DMS153 treated with DMSO at 0.1 percent for 48 hours (cell line): ENCODE results near the gene STN1.
"Not testable (repeated sequence)": the region's sequence is repeated elsewhere in the genome, so short reads cannot be mapped to it uniquely, and the experiment has no call there.

Source experiments
- DNase-seq: peaks from one replicate; lab custom pipeline; 2025; ENCODE audit not compliant: unreplicated experiment; lab: John Stamatoyannopoulos, UW

STN1 gene

DNA sequence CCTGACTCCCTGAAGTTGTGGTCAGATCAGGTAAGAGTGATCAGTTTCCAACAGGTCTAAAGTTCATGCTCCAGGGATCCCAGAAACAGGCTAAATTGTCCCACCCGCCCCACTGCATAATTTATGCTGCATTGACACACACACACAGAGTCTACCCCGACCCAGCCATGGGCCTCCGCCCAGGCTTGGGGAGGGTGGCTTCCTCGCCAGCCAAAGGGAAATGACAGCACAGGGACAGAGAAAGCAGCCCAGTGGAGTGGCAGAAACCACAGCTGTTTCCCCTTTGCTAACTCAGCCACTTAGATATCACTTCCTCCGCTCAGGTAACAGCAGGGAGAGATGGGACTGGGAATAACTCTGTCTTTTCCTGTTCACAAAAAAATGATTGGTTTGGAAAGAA lies 72.0 kb downstream of the STN1 start:
- DNase-seq, result no peak

DNA sequence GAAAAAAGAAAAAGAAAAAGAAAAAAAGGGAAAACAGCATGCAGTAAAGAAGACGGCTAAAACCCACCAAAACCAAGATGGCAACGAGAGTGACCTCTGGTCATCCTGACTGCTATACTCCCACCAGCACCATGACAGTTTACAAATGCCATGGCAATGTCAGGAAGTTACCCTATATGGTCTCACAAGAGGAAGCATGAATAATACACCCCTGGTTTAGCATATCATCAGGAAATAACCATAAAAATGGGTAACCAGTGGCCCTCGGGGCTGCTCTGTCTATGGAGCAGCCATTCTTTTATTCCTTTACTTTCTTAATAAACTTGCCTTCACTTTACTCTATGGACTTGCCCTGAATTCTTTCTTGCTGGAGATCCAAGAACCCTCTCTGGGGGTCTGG lies 72.6 kb downstream of the STN1 start:
- DNase-seq, result not testable (repeated sequence)

DNA sequence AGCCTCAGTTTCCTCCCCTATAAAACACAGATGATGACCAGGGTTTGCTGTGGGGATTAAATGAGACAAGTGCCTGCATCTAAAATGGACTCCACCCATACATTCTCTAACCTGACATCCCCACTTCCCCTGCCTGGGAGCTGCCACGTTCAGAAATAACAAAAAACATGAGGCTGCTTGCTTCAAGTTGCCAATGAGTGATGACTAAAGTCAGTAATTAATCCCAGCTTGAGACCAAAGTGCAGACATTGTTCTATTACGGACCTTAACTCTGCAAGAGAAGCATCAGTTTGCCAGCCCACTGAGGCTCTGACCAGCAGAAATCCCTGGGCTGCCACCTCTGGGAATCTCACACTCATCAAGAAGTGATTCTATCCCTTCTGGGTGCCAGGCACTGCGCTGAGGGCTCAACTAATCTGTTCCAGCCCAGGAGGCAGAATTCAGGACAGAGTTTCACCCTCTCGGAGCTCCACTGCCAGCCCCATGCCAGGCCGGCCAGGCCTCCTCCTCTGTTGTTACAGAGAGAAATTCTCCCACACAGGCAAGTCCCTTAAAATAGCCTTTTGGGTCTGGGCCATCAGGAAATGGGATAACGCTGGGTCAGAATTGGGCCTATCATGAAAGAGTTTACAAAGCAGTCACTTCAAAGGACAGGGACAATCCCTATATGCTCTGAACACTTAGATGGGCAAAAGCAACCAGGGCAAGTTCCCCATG lies 74.0 kb downstream of the STN1 start:
- no peak for DNase-seq

DNA sequence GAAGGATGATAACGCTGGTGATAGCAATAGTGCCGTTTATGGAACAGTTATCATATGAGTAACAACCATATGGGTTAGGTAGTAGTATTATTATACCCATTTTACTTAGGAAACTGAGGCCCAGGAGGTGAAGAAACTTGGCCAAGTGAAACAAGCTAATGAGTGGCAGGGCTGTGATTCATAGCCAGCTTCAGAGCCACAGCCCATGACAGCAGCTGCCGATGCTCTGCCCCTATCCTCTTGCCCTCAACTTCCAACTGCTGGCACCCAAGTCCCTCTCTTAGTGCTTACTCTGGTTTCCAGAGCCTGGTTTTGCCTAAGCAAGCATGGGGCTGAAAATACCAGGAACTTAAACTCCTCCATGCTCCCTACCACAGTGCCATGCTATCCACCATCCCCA lies 74.9 kb downstream of the STN1 start:
- DNase-seq, result no peak

DNA sequence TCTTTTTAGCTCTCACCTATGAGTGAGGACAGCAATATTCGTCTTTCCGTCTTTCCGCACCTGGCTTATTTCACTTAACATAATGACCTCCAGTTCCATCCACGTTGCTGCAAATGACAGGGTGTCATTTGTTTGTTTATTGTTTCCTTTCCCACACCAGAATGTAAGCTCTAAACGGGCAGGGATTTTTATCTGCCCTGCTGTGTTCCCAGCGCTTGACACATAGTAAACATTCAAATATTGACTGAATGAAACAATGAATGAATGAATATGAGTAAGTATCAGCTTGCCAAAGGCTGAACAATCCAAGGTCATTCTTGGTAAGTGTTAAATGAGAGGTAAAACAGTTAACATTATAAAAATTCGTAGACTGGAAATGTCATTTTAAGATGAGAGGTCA lies 75.4 kb downstream of the STN1 start:
- DNase-seq, result no peak

DNA sequence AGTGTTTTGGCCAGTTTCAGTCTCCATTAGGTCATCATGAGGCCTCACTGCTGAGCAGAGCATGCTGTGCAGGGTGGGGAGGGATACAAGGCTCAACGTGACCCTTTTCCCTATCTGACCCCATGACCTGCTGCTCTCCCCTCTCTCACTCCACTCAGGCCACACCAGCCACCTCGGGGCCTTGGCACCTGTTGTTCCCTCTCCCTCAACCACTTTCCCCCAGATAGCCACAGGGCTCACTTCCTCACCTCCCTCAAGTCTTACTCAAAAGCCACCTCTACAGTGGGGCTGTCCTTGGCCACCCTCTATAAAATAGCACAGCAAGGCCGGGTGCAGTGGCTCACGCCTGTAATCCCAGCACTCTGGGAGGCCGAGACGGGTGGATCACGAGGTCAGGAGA lies 76.5 kb downstream of the STN1 start:
- no peak for DNase-seq

DNA sequence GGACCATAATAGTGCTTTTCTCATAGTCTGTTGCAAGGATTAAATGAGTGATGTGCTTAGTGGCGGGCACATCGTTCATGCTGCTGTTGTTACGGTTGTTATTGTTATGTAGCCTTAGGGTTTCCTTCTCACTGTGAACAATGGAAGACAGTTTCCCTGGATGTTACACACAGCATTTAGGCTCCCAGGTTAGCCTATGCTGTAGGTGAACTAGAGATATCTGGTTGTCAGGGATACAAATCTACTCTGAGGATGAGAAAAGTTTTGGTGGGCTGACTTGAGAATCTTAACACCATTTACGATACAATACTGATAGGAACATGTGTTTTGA lies 77.3 kb downstream of the STN1 start:
- DNase-seq, result no peak

DNA sequence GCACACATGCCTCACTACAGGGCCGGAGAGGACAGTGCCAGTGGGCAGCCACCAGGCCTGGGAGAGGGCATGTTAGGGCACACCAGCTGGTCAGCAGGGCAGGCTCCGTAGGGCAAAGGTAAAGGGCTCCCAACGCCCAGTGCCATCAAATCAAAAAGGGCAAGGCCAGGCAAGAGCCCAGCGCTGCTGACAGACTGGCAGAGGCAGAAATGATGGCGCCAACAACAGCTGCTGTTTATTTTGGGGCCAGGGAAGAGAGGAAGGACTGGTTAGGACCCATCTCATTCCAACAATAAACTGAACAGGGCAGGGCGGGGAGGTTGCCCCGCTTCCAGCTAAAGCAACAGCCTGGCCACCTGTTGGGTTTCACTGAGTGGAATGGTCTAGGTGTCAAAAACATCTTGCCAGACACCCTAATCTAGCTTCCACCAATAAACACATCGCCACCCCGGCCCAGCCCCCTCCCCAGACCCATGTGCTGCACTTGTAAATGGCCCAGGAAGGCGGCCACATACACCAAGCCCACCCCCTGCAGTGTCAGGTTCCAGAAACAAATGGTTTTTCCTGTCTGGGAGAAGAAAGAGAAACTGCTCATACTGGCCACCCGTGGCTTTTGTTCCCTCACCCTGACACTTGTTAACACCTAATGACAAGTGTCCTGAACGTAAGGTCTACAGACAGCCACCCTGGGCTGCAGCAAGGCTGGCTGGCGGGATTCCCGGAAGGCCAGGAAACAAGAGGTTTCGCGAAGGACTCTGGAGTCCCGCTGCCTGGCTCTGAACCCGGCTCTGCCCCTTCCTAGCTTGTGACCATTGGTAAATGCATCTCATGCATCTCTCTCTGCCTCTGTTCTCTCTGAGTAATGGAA lies 77.9 kb downstream of the STN1 start:
- peak; percentile 65 for DNase-seq

DNA sequence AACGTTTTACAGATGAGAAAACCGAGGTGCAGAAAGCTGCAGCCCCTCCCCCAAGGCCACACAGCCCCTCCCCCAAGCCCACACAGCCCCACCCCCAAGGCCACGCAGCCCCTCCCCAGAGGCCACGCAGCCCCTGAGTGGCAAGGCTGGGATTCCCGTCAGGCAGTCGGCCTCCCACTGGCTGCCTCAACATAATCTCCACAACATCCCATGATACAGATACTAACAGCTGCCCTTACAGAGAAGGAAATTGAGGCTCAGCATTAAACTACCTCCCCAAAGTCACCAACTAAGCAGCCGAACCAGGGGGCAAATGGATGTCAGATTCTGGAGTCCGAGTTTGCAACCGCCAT lies 78.5 kb downstream of the STN1 start:
- no peak for DNase-seq

DNA sequence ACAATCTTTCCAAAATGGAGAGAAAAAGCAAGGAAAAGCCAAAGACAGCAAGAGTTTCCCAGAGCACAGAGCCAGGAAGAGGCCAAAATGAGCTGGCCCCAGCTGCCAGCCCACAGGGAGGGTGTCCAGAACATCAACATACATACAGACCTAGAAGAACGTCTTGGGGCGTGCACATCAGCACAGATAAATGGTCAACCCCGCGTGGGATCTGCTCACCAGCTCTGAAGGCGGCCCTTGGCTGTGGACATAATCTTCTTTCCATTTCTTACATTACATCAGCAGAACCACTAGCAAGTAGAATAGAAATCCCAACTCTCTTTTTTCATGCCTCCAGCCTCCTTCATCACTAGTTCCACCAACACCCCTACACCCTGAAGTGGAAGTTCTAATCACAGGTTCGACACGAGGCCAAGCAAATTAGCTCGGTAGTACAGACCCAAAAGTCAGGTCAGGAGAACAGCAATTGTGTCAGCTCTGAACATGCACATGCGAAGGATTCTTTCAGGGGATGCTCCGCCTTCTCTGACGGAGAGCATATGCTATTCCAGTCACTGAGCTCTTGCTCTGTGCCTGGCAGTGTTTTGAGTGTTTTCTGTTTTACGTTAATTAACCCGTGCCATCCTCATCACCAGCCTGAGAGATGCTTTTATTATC lies 79.0 kb downstream of the STN1 start:
- DNase-seq, result no peak

DNA sequence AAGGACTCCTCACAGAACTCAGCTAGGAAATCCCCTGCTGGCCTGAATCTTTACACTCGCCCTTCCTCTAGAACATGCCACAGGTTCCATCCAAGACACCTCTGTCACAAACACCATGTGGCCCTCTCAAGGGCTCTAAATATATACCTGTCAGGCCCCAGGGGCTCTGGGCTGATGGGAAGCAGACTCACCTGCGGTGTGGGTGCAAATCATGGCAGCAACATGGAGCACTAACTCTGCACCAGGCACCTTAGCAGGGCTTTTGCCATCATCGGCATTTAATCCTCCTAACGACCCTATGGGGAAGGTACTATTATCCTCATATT lies 80.0 kb downstream of the STN1 start:
- DNase-seq, result no peak

DNA sequence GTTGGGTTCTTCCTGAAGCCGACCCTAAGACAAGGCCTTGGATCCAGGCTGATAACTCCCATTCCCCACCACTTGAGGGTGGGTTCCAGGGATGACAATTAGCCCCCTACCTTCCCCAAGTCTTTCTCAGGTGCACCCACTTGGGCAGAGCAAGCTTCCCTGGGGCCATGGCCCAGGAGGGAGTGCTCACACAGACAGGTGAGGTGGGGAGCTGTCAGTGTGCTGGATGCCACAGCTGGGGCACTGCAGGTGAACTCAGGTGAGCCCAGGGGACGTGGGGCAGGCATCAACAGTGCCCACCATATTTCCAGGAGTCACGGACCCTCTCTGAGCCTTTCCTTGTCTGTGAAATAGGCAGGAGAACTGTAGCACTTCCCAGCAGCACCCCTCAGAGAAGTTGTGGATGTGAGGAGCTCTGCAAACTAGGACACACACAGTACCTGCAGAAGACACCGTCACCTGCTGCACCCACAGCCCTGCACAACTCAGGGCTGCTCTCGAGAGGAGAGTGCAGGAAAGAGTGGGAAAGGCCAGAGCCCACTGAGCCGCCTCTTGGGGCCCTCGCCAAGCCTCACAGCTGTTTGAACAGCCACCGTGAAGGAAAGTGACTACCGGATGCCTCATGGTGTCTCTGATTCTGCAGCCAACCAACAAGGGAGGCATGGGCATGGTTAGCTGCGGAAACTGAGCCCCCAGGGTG lies 80.5 kb downstream of the STN1 start:
- no peak for DNase-seq

DNA sequence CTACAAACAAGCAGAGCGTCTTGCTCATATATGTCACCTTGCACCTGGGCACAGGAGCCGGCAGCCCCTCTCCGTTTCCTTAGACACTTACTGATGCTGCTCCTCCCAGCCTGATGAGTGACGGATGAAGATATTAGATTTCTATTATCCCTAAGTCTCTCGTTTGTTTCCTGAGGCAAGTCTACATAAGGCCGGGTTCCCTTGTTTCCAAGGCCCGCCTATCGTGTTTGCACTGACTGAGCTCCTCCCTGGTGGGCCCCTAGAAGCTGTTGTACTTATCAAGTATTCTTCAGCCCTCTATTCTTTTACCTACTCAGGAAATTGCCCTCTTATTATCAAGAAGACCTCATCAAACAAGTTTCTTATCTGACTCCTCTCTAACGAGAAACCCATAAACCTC lies 81.1 kb downstream of the STN1 start:
- DNase-seq, result no peak

DNA sequence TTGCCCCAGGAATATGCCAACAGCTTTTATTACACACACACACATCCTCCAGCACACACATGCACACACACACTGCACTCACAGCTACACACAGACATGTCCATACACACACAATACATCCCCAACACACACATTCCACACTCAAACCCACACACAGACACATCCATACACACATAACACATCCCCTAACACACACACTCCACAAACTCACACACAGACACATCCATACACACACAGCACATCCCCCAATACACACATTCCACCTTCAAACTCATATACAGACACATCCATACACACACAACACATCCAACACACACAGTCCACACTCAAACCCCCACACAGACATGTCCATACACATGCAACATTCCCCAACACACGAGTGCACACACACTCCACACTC lies 81.7 kb downstream of the STN1 start:
- DNase-seq, result no peak

DNA sequence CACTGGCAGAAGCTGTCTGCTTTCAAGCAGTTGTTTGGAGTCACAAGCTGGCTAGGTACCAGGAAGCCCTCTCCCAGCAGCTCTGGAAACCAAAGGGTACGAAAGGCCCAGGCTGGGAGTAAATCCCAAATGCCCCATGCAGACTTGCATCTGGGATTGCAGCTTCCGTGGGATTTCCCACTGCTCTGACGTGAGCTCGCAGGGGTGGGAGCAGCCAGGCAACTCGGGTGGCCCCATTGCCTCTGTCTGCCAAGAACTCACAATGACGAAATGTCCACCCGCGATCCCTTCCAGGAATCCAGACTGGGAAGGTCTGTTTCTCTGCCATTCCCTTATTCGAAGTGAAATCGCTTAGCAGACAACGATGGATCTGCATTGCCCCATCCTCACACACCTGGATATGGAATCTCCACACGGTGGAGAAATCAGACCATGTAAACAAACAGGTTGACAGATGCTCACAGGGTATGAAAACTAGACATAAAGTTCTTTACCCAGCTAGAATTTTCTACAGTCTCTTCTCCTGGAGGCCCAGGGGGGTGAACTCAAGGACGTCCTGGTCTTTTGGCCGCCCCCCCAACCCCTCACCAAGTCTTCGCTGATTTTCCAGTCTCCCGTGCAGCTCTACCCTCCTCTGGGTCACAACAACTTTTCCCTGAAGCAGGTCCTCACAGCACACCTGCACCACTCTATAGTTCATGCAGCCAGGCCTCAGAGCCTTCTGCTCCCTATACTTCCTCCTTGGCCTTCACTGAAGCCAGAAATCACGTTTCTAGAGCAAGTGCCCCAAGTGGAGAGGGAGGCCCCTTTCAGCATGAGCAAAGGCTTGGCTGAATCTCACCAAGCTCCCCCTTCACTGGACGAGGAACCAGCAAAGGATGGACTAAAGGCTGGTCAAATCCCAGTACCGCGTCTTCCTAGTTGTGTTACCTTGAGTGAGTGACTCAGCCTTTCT lies 82.6 kb downstream of the STN1 start:
- DNase-seq, result no peak

DNA sequence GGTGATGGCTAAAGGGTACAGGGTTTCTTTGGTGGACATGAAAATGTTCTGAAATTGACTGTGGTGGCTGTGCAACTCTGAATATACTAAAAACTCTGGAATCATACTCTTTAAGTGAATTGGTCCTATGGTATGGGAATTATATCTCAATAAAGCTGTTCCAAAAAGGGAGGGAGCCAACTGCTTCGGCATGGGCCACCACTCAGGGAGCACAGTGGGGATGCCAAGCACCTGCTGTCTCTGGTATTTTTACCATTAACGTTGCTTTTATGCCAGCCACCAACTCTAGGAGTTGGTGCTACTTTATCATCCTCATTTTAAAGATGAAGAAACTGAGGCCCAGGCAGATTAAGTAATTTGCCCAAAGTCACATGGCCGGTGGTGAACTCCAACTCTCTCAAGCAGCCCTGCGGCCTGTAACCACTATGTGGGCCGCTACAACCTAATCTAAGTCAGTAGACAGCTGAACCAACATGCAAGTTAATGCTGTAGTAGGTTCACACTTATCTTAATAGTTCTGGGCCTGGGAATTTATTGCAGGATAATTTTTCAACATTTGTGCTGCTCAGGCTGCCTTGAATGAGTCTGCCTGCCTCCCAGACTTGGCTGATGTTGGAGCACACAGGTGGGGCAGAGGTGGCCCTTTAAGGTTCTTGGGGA lies 83.4 kb downstream of the STN1 start:
- DNase-seq, result no peak

DNA sequence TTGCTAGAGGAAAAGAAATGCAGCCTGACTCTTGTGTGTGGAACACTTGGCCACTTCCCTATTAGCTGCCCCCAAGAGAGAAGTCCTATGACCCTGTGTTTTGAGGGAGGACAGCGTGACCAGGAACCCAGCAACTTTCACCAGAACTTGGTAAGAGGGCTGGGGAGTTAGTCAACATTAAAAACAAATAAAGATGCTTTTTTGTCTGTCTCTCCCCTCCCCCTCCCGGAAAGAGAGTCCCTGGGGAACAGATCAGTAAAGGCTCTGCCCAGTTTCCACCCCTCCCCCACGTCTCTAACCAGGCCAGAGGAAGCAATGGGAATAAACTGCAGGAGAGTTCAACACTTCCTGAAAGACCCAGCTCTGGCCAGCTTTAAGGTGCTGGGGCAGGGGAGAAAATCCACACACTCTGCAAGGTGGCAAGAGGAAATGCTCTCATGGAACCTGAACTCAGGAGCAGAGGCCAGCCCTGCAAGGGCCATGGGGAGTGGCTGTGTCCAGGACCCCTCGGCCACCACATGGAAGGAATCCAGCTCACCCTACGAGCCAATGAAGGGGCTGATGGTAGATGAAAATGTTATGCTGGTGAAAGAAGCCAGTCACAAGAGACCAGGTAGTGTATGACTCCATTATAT lies 84.1 kb downstream of the STN1 start:
- DNase-seq, result peak; percentile 88

DNA sequence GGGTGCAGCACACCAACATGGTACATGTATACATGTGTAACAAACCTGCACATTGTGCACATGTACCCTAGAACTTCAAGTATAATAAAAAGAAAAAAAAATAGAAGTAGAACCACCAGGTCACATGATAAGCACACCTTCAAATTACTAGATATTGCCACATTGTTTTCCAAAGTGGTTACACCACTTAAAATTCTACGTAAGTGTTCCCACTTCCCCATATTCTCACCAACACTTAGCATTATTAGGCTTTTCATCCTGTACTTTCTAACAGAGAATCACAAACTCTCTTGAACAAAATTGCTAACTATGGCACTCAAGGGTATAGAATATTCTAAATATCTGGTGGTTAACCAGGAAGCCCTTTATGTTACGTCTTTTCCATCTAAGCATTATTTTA lies 85.2 kb downstream of the STN1 start:
- no peak for DNase-seq
